ENCODE measurements around the gene RNASE7.
A peak's percentile ranks its signal among the peaks of the same experiment; 100 is the strongest.

- TF ChIP-seq CTCF (conservative IDR thresholded peaks at IDR 0.05; ENCODE audit: low read length) (peak; percentile 78), EZH2phosphoT487 (IDR thresholded peaks at IDR 0.05; ENCODE audit: borderline replicate concordance, low read depth, low read length) (no peak)
These were observed 48.2 kb downstream of the RNASE7 start for GRCh38 chr14:21090194-21090939.

Measured in OCI-LY7 (cell line).